GM18511 (cell line): ENCODE measurements around the gene PCDH17.

Experiments used
- ATAC-seq: cut with Tn5 transposase; IDR thresholded peaks from one replicate; pipeline ENCODE4 v1.9.1; 2021; ENCODE audit warnings: mild to moderate bottlenecking, moderate library complexity; ENCODE audit not compliant: unreplicated experiment

Gene PCDH17

GRCh38 chr13:57633950-57634838, 2.6 kb downstream of the PCDH17 start:
- no peak for ATAC-seq

GRCh38 chr13:57634839-57635165, 3.3 kb downstream of the PCDH17 start:
- ATAC-seq, result no peak

- no peak for ATAC-seq
Observed at GRCh38 chr13:57635541-57636085, 4.1 kb downstream of the PCDH17 start.

- no peak for ATAC-seq
Observed at GRCh38 chr13:57636816-57637215, 5.3 kb downstream of the PCDH17 start.

GRCh38 chr13:57637515-57637914, 6.0 kb downstream of the PCDH17 start:
- no peak for ATAC-seq

- ATAC-seq, result no peak
Observed at GRCh38 chr13:57638186-57638890, 6.8 kb downstream of the PCDH17 start.

- no peak for ATAC-seq
Observed at GRCh38 chr13:57640607-57641006, 9.1 kb downstream of the PCDH17 start.

GRCh38 chr13:57641051-57641450, 9.5 kb downstream of the PCDH17 start:
- ATAC-seq, result no peak

GRCh38 chr13:57644106-57644505, 12.6 kb downstream of the PCDH17 start:
- ATAC-seq, result no peak

GRCh38 chr13:57653229-57653989, 21.9 kb downstream of the PCDH17 start:
- ATAC-seq, result no peak

GRCh38 chr13:57665481-57665880, 33.9 kb downstream of the PCDH17 start:
- ATAC-seq, result no peak

- no peak for ATAC-seq
Observed at GRCh38 chr13:57666131-57666953, 34.8 kb downstream of the PCDH17 start.

- ATAC-seq, result no peak
Observed at GRCh38 chr13:57672168-57672567, 40.6 kb downstream of the PCDH17 start.

- no peak for ATAC-seq
Observed at GRCh38 chr13:57673197-57673596, 41.7 kb downstream of the PCDH17 start.

GRCh38 chr13:57675526-57675925, 44.0 kb downstream of the PCDH17 start:
- no peak for ATAC-seq

GRCh38 chr13:57680609-57681008, 49.1 kb downstream of the PCDH17 start:
- ATAC-seq, result no peak

- ATAC-seq, result no peak
Observed at GRCh38 chr13:57682128-57682716, 50.7 kb downstream of the PCDH17 start.

GRCh38 chr13:57698851-57699250, 67.3 kb downstream of the PCDH17 start:
- ATAC-seq, result no peak

- no peak for ATAC-seq
Observed at GRCh38 chr13:57704031-57704430, 72.5 kb downstream of the PCDH17 start.

- ATAC-seq, result no peak
Observed at GRCh38 chr13:57716295-57716694, 84.8 kb downstream of the PCDH17 start.
